Panc1 (cell line): ENCODE results near the gene MRPS22. TPM values are rescaled to one million over a fixed set of nuclear protein-coding genes. Genes with fewer than 3 reads are reported as not detected.

Experiments used
- ATAC-seq: fragments of 200-7000 bp; cut with Tn5 transposase; 2 replicates; pipeline ENCODE4 v1.9.1; 2020; ENCODE audit warnings: mild to moderate bottlenecking, moderate library complexity
- BruUV-seq: library from RNA; stranded (reverse); fragments of 400-500 nt; replicated peaks from 2 replicates; lab custom pipeline; 2021; lab: Mats Ljungman, UMichigan
- CTCF ChIA-PET: fragments of 300-600 bp; sonication (Branson Sonifier 250); formaldehyde crosslinking; loops from one replicate; lab custom pipeline; 2022; ENCODE audit warnings: antibody characterized with exemption; lab: Charles Lee
- POLR2A ChIA-PET: fragments of 300-600 bp; sonication (Branson Sonifier 250); formaldehyde crosslinking; loops from one replicate; lab custom pipeline; 2022; ENCODE audit warnings: antibody characterized with exemption; lab: Charles Lee
- DNase-seq: peaks from one replicate; pipeline ENCODE4 v3.0.0-alpha.2; 2010; ENCODE audit warnings: low read depth, low spot score
- H3K27ac ChIP-seq: 2 replicates; pipeline ENCODE4 v1.5.1; 2011; ENCODE audit warnings: mild to moderate bottlenecking, low read length, inconsistent platforms
- H3K27me3 ChIP-seq: fragments of 200-500 bp; sonication (Bioruptor generic); 2 replicates; pipeline ENCODE4 v1.6.0; 2014; ENCODE audit warnings: low read length, inconsistent platforms; ENCODE audit not compliant: control insufficient read depth, insufficient read depth
- H3K36me3 ChIP-seq: fragments of 200-500 bp; sonication (Bioruptor generic); 2 replicates; pipeline ENCODE4 v1.5.1; 2014; ENCODE audit warnings: inconsistent platforms, mild to moderate bottlenecking, low read length, moderate library complexity; ENCODE audit not compliant: control insufficient read depth, insufficient read depth
- H3K4me1 ChIP-seq: 2 replicates; pipeline ENCODE4 v1.5.1; 2011; ENCODE audit warnings: inconsistent platforms, mild to moderate bottlenecking, low read length, moderate library complexity; ENCODE audit not compliant: control insufficient read depth, insufficient read depth
- H3K4me3 ChIP-seq, 2 experiments: 2 replicates each; pipeline ENCODE4 v1.5.1; 2011 to 2012; ENCODE audit warnings: low read depth in 2 of 2, low read length in 2 of 2, mild to moderate bottlenecking in 2 of 2, inconsistent platforms in 1 of 2, moderate library complexity in 1 of 2
- H3K9me3 ChIP-seq: fragments of 200-500 bp; sonication (Bioruptor generic); 2 replicates; pipeline ENCODE4 v1.5.1; 2014; ENCODE audit warnings: low read depth, mild to moderate bottlenecking, inconsistent platforms, low read length, moderate library complexity; ENCODE audit not compliant: control insufficient read depth, insufficient read depth
- CTCF ChIP-seq: fragments of 450-650 bp; IDR thresholded peaks from 2 replicates; pipeline ENCODE4 v1.5.1; 2017; ENCODE audit warnings: mild to moderate bottlenecking
- POLR2AphosphoS5 ChIP-seq: IDR thresholded peaks from 2 replicates; pipeline ENCODE4 v1.6.1; 2012; ENCODE audit warnings: mild to moderate bottlenecking, low read depth, low read length, moderate library complexity
- REST ChIP-seq, 2 experiments: IDR thresholded peaks; 2 replicates each; pipeline ENCODE4 v1.6.1; 2011 to 2012; ENCODE audit warnings: low read depth in 2 of 2, control low read depth in 1 of 2, low read length in 1 of 2, mild to moderate bottlenecking in 1 of 2, moderate library complexity in 1 of 2; ENCODE audit not compliant: insufficient read depth in 1 of 2
- SIN3A ChIP-seq: IDR thresholded peaks from 2 replicates; pipeline ENCODE4 v1.6.1; 2012; ENCODE audit warnings: low read depth, mild to moderate bottlenecking, low read length, moderate library complexity, borderline replicate concordance; ENCODE audit not compliant: insufficient read depth
- TCF7L2 ChIP-seq: IDR thresholded peaks from 2 replicates; pipeline ENCODE4 v1.6.1; 2011; ENCODE audit warnings: mild to moderate bottlenecking, low read depth, low read length, inconsistent platforms
- in situ Hi-C: cut with HindIII; loops from 2 replicates; pipeline ENCODE4 v1.10.0; 2016; ENCODE audit warnings: low sequenced_read_pairs, low pct_unique_long_range_greater_than_20kb
- intact Hi-C: fragments of 100-400 bp; cut with micrococcal nuclease; formaldehyde crosslinking; loops from one replicate; pipeline ENCODE4 v1.10.0; 2022; ENCODE audit not compliant: unreplicated experiment
- total RNA-seq: library from RNA; stranded (reverse); gene quantifications from one replicate; pipeline ENCODE4 v1.2.1, GENCODE V29; 2021; ENCODE audit not compliant: unreplicated experiment

MRPS22 gene
- total RNA-seq, 1 experiment from 2014 or later: 61.9 TPM

GRCh38 chr3:139320551-139321309 is 23.1 kb upstream of the MRPS22 start:
- intact Hi-C loops (no loop called here), in situ Hi-C loops (no loop called here)
- Histone ChIP-seq H3K4me1 (peaks cover 5% of the 10 kb centered on the region; the same call in 1 of the 2 replicates), H3K36me3 (no peaks in the 10 kb centered on the region), H3K4me3 (no peak overlapping the region), H3K9me3 (no peaks in the 10 kb centered on the region), H3K27me3 (no peaks in the 10 kb centered on the region), H3K27ac (peak overlapping the region; percentile 49; the same call in 1 of the 2 replicates)
- no TSS peak for BruUV-seq
- no peak for ATAC-seq
- ChIA-PET CTCF (no interaction called here), POLR2A (no interaction called here)
- DNase-seq: no peak
- TF ChIP-seq POLR2AphosphoS5: no peak
- no peak for TF ChIP-seq TCF7L2
- no peak for TF ChIP-seq SIN3A
- no peak for TF ChIP-seq CTCF
- no peak for TF ChIP-seq REST (IDR thresholded peaks at IDR 0.05; ENCODE audit: insufficient read depth in 1 of 2, low read depth in 2 of 2, low read length in 1 of 2)

GRCh38 chr3:139322346-139322745 is 21.5 kb upstream of the MRPS22 start:
- CTCF ChIA-PET: no interaction called here
- Histone ChIP-seq H3K27me3 (no peaks in the 10 kb centered on the region), H3K36me3 (no peaks in the 10 kb centered on the region), H3K9me3 (no peaks in the 10 kb centered on the region), H3K4me1 (peaks cover 7% of the 10 kb centered on the region; the same call in 1 of the 2 replicates), H3K4me3 (no peak overlapping the region), H3K27ac (no peak overlapping the region; the same call in 1 of the 2 replicates)
- ATAC-seq (no peak), DNase-seq (no peak)
- TF ChIP-seq REST (IDR thresholded peaks at IDR 0.05; ENCODE audit: insufficient read depth in 1 of 2, low read depth in 2 of 2, low read length in 1 of 2): no peak
- no peak for TF ChIP-seq TCF7L2
- no peak for TF ChIP-seq SIN3A
- no peak for TF ChIP-seq CTCF
- TF ChIP-seq POLR2AphosphoS5: no peak
- no TSS peak for BruUV-seq
- POLR2A ChIA-PET: no interaction called here
- intact Hi-C loops (no loop called here), in situ Hi-C loops (no loop called here)
